K562 (cell line): ENCODE data around the gene PSAP. TPM values are rescaled to one million over a fixed set of nuclear protein-coding genes. Genes with fewer than 3 reads are reported as not detected.
A peak's percentile ranks its signal among the peaks of the same experiment; 100 is the strongest.

Experiments used
- ARID1B ChIP-seq: fragments of 450-650 bp; IDR thresholded peaks from 2 replicates; pipeline ENCODE4 v1.6.1; 2016; ENCODE audit warnings: antibody characterized with exemption, mild to moderate bottlenecking, inconsistent platforms
- BRD4 ChIP-seq: fragments of 200-600 bp; sonication (generic); IDR thresholded peaks from 2 replicates; pipeline ENCODE4 v1.6.1; 2017; ENCODE audit warnings: inconsistent platforms
- DDX20 ChIP-seq: fragments of 450-650 bp; IDR thresholded peaks from 2 replicates; pipeline ENCODE4 v1.6.1; 2016; ENCODE audit warnings: missing genetic modification characterization, low read depth, mild to moderate bottlenecking, missing compliant biosample characterization, moderate library complexity
- FOS ChIP-seq: IDR thresholded peaks from 3 replicates; pipeline ENCODE4 v1.6.1; 2011; ENCODE audit not compliant: insufficient read length; ENCODE audit errors: extremely low read depth
- FOXA1 ChIP-seq: fragments of 450-650 bp; IDR thresholded peaks from 2 replicates; pipeline ENCODE4 v1.6.1; 2016; ENCODE audit warnings: mild to moderate bottlenecking, borderline replicate concordance
- GATAD2B ChIP-seq: fragments of 450-650 bp; IDR thresholded peaks from 2 replicates; pipeline ENCODE4 v1.6.1; 2017; ENCODE audit warnings: mild to moderate bottlenecking, borderline replicate concordance
- HDAC3 ChIP-seq: fragments of 450-650 bp; IDR thresholded peaks from 2 replicates; pipeline ENCODE4 v1.6.1; 2018; ENCODE audit warnings: borderline replicate concordance, mild to moderate bottlenecking, moderate library complexity; ENCODE audit not compliant: partially characterized antibody
- HNRNPUL1 ChIP-seq: fragments of 200-400 bp; formaldehyde crosslinking; IDR thresholded peaks from 2 replicates; pipeline ENCODE4 v1.6.1; 2017; ENCODE audit warnings: low read length
- L3MBTL2 ChIP-seq: fragments of 450-650 bp; IDR thresholded peaks from 2 replicates; pipeline ENCODE4 v1.6.1; 2016; ENCODE audit warnings: mild to moderate bottlenecking, moderate library complexity
- NR2F6 ChIP-seq: fragments of 450-650 bp; formaldehyde crosslinking; IDR thresholded peaks from 2 replicates; pipeline ENCODE4 v1.4.0; 2020; ENCODE audit warnings: mild to moderate bottlenecking
- SLC30A9 ChIP-seq: fragments of 250-450 bp; sonication (Bioruptor Pico); IDR thresholded peaks from 2 replicates; pipeline ENCODE4 v1.8.0; 2022; ENCODE audit warnings: mild to moderate bottlenecking, moderate library complexity
- TCF7 ChIP-seq: sonication (generic); IDR thresholded peaks from 2 replicates; pipeline ENCODE4 v1.6.1; 2016; ENCODE audit warnings: antibody characterized with exemption, borderline replicate concordance
- TEAD4 ChIP-seq, 2 experiments: sonication (generic) in 1 of 2; formaldehyde crosslinking in 1 of 2; IDR thresholded peaks; 2 replicates each; pipeline versions ENCODE4 v1.6.1 to v1.8.0; 2012 to 2022; ENCODE audit warnings: borderline replicate concordance in 1 of 2, inconsistent platforms in 1 of 2, low read length in 1 of 2, mild to moderate bottlenecking in 1 of 2, missing genetic modification reagents in 1 of 2
- ZFP1 ChIP-seq: fragments of 450-650 bp; formaldehyde crosslinking; IDR thresholded peaks from 2 replicates; pipeline ENCODE4 v1.4.0; 2020; ENCODE audit warnings: mild to moderate bottlenecking, mixed read lengths
- ZNF217 ChIP-seq: sonication (generic); formaldehyde crosslinking; IDR thresholded peaks from 2 replicates; pipeline ENCODE4 v1.8.0; 2022; ENCODE audit warnings: mild to moderate bottlenecking, missing genetic modification reagents
- ZNF384 ChIP-seq: IDR thresholded peaks from 2 replicates; pipeline ENCODE4 v1.6.1; 2012; ENCODE audit warnings: low read depth, low read length, improper control_type of control experiment
- ZNF41 ChIP-seq: fragments of 250-450 bp; sonication (Bioruptor Pico); conservative IDR thresholded peaks from 2 replicates; pipeline ENCODE4 v1.4.0; 2020; ENCODE audit warnings: mild to moderate bottlenecking
- ZNF79 ChIP-seq: fragments of 250-450 bp; sonication (Bioruptor Pico); IDR thresholded peaks from 2 replicates; pipeline ENCODE4 v1.4.0; 2020; ENCODE audit warnings: low read depth, mild to moderate bottlenecking, moderate library complexity
- ZNF830 ChIP-seq: fragments of 250-450 bp; sonication (Bioruptor Pico); IDR thresholded peaks from 2 replicates; pipeline ENCODE4 v1.5.0; 2021; ENCODE audit warnings: mild to moderate bottlenecking
- polyA plus RNA-seq, 8 experiments: library from polyadenylated mRNA; depleted of rRNA in 4 of 8; stranded (reverse) in 5 of 8; unstranded in 3 of 8; fragments of >200 nt; fragmentation: Nextera tagmentation in 2 of 8; fragmentation: Illumina TruSeq in 1 of 8; extraction: Ambion mirVana in 2 of 8; extraction: Trizol in 1 of 8; gene quantifications; 2 replicates each; pipeline versions ENCODE4 v1.2.1 to v1.2.3, GENCODE V29; 2011 to 2014; ENCODE audit warnings: inconsistent platforms in 1 of 8, missing spikeins in 1 of 8
- total RNA-seq, 7 experiments: library from RNA; depleted of rRNA in 6 of 7; stranded (reverse); fragments of >200 nt in 6 of 7; fragmentation: Illumina TruSeq in 2 of 7; extraction: Trizol in 2 of 7; gene quantifications; 2 replicates each; pipeline versions ENCODE4 v1.2.1 to v1.2.3, GENCODE V29; 2011 to 2021; ENCODE audit warnings: low replicate concordance in 1 of 7
- TF ChIP-seq, protein P1 (sequence below): fragments of 450-650 bp; IDR thresholded peaks from 2 replicates; pipeline ENCODE4 v1.6.1; 2017; ENCODE audit warnings: antibody characterized with exemption, mild to moderate bottlenecking
- TF ChIP-seq, protein P2 (sequence below), 2 experiments: IDR thresholded peaks; 2 replicates each; pipeline ENCODE4 v1.6.1; 2011; ENCODE audit warnings: borderline replicate concordance in 1 of 2, control low read depth in 1 of 2, low read depth in 1 of 2, low read length in 1 of 2, mild to moderate bottlenecking in 1 of 2, mixed read lengths in 1 of 2, moderate library complexity in 1 of 2; ENCODE audit not compliant: insufficient read depth in 1 of 2, insufficient read length in 1 of 2, poor library complexity in 1 of 2, severe bottlenecking in 1 of 2; ENCODE audit errors: extremely low read depth in 1 of 2
- TF ChIP-seq, protein P3 (sequence below): sonication (generic); formaldehyde crosslinking; IDR thresholded peaks from 2 replicates; pipeline ENCODE4 v1.8.1; 2023; ENCODE audit warnings: mild to moderate bottlenecking, missing genetic modification reagents, moderate library complexity
- TF ChIP-seq, protein P4 (sequence below): fragments of 450-650 bp; IDR thresholded peaks from 2 replicates; pipeline ENCODE4 v1.6.1; 2016

Gene PSAP
- total and polyA plus RNA-seq, 9 of the 15 experiments (the other 6 are each of a cell fraction or from before 2014, with no cell fraction given): 245 to 700 (median 429) TPM

DNA sequence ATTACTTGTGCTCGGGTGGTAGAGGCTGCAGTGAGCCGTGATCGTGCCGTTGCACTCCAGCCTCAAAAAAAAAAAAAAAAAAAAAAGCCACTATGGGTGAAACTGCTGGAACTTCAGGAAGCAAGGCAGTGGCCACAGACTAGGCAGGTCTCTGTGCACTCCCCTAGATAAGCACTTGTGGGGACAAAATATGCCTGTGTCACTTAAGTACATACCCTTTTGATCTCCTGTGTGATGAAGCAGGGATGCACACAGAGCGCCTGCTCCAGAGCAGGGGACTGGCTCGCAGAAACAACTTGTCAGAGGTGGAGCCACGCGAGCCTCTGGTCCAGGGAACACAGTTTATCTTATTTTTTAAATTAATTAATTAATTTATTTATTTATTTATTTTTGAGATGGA is 42.9 kb upstream of the PSAP start (continued):
- TF ChIP-seq FOXA1 (peak; percentile 89), HNRNPUL1 (no peak), ZNF217 (no peak), ZNF41 (CRISPR knock-in tag) (no peak), SLC30A9 (CRISPR knock-in tag) (no peak), HDAC3 (peak; percentile 64), ZFP1 (CRISPR knock-in tag) (no peak), TCF7 (peak; percentile 93), TEAD4 (IDR thresholded peaks at IDR 0.05; ENCODE audit: low read length) (peak; percentile 93), TEAD4 (CRISPR knock-in tag; IDR thresholded peaks at IDR 0.05; ENCODE audit: borderline replicate concordance) (no peak), ZNF384 (peak; percentile 99), BRD4 (no peak), ARID1B (peak; percentile 92), ZNF830 (no peak), ZNF79 (CRISPR knock-in tag) (no peak), FOS (no peak), DDX20 (no peak), L3MBTL2 (0 out of 2 replicates have a peak, but pooled peaks have one; percentile 14), NR2F6 (CRISPR knock-in tag) (no peak), GATAD2B (no peak)
- TF ChIP-seq, protein P1, sequence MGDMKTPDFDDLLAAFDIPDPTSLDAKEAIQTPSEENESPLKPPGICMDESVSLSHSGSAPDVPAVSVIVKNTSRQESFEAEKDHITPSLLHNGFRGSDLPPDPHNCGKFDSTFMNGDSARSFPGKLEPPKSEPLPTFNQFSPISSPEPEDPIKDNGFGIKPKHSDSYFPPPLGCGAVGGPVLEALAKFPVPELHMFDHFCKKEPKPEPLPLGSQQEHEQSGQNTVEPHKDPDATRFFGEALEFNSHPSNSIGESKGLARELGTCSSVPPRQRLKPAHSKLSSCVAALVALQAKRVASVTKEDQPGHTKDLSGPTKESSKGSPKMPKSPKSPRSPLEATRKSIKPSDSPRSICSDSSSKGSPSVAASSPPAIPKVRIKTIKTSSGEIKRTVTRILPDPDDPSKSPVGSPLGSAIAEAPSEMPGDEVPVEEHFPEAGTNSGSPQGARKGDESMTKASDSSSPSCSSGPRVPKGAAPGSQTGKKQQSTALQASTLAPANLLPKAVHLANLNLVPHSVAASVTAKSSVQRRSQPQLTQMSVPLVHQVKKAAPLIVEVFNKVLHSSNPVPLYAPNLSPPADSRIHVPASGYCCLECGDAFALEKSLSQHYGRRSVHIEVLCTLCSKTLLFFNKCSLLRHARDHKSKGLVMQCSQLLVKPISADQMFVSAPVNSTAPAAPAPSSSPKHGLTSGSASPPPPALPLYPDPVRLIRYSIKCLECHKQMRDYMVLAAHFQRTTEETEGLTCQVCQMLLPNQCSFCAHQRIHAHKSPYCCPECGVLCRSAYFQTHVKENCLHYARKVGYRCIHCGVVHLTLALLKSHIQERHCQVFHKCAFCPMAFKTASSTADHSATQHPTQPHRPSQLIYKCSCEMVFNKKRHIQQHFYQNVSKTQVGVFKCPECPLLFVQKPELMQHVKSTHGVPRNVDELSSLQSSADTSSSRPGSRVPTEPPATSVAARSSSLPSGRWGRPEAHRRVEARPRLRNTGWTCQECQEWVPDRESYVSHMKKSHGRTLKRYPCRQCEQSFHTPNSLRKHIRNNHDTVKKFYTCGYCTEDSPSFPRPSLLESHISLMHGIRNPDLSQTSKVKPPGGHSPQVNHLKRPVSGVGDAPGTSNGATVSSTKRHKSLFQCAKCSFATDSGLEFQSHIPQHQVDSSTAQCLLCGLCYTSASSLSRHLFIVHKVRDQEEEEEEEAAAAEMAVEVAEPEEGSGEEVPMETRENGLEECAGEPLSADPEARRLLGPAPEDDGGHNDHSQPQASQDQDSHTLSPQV: no peak
- TF ChIP-seq, protein P2, sequence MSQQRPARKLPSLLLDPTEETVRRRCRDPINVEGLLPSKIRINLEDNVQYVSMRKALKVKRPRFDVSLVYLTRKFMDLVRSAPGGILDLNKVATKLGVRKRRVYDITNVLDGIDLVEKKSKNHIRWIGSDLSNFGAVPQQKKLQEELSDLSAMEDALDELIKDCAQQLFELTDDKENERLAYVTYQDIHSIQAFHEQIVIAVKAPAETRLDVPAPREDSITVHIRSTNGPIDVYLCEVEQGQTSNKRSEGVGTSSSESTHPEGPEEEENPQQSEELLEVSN (IDR thresholded peaks at IDR 0.05; ENCODE audit: borderline replicate concordance in 1 of 2, extremely low read depth in 1 of 2, insufficient read depth in 1 of 2, insufficient read length in 1 of 2, low read depth in 1 of 2, low read length in 1 of 2, poor library complexity in 1 of 2, severe bottlenecking in 1 of 2): no peak
- TF ChIP-seq, protein P3, sequence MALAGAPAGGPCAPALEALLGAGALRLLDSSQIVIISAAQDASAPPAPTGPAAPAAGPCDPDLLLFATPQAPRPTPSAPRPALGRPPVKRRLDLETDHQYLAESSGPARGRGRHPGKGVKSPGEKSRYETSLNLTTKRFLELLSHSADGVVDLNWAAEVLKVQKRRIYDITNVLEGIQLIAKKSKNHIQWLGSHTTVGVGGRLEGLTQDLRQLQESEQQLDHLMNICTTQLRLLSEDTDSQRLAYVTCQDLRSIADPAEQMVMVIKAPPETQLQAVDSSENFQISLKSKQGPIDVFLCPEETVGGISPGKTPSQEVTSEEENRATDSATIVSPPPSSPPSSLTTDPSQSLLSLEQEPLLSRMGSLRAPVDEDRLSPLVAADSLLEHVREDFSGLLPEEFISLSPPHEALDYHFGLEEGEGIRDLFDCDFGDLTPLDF: no peak
- TF ChIP-seq, protein P4, sequence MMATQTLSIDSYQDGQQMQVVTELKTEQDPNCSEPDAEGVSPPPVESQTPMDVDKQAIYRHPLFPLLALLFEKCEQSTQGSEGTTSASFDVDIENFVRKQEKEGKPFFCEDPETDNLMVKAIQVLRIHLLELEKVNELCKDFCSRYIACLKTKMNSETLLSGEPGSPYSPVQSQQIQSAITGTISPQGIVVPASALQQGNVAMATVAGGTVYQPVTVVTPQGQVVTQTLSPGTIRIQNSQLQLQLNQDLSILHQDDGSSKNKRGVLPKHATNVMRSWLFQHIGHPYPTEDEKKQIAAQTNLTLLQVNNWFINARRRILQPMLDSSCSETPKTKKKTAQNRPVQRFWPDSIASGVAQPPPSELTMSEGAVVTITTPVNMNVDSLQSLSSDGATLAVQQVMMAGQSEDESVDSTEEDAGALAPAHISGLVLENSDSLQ: peak; percentile 71
